ENCODE results near the gene ADGB. TPM values are rescaled to one million over a fixed set of nuclear protein-coding genes. Genes with fewer than 3 reads are reported as not detected.

Gene ADGB
- total RNA-seq, 1 experiment from 2014 or later = not detected

GRCh38 chr6:146595972-146596731 lies 2.6 kb upstream of the ADGB start:
- H2AFZ ChIP-seq (ENCODE audit: low read depth, low read length, poor library complexity, severe bottlenecking) = no peak overlapping the region
- no TSS peak for BruUV-seq (replicated peaks)

DNA sequence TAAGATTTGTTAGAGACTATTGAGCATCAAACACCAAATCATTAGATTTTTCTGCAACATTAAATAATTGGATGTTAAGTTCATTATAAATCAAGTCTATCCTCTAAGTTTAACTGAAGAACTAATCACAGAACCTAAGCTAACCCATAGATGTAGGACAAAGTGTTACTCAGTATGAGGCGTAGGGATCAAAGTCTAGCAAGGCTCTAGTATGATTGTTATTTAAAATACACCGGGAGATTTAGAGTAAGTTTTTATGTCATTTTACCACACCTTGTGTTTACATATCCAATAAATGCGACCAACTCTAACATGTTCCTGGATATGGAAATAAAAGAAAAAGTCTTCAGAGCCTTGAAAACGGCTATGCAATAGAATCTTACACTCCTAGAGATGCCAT lies 2.6 kb downstream of the ADGB start:
- Histone ChIP-seq H3K4me1 (ENCODE audit: control insufficient read depth in 1 of 2, insufficient read depth in 2 of 2, low read length in 2 of 2) (no peaks in the 10 kb centered on the region), H3K36me3 (ENCODE audit: control insufficient read depth in 1 of 2, insufficient read depth in 2 of 2, low read length in 2 of 2) (no peaks in the 10 kb centered on the region), H4K20me1 (ENCODE audit: insufficient read depth) (no peaks in the 10 kb centered on the region), H3K4me2 (ENCODE audit: low read length) (no peak overlapping the region), H2AFZ (ENCODE audit: low read depth, low read length, poor library complexity, severe bottlenecking) (no peak overlapping the region), H3K79me2 (ENCODE audit: insufficient read depth, low read length) (no peaks in the 10 kb centered on the region), H3K27ac (ENCODE audit: low read depth, low read length) (no peak overlapping the region), H3K4me3 (replicated peaks in 1 of 2; ENCODE audit: low read depth in 1 of 2, low read length in 2 of 2) (no peak overlapping the region), H3K9me2 (ENCODE audit: insufficient read depth) (no peaks in the 10 kb centered on the region), H3K27me3 (ENCODE audit: insufficient read depth, low read length) (peaks cover 4% of the 10 kb centered on the region; the same call in 1 of the 2 replicates), H3K9me3 (ENCODE audit: control insufficient read depth in 1 of 2, insufficient read depth in 1 of 2, low read depth in 1 of 2, low read length in 2 of 2) (no peaks in the 10 kb centered on the region), H3K9ac (ENCODE audit: low read length) (no peak overlapping the region)
- ChIA-PET RAD21 (ENCODE audit: low non-redundant PET in 1 of 2, low total read pairs in 2 of 2, uncharacterized antibody in 2 of 2, unreplicated experiment in 2 of 2) (no interaction called here), CTCF (no interaction called here), POLR2A (no interaction called here)
- no TSS peak for BruUV-seq (replicated peaks)
- intact Hi-C loops (cut with micrococcal nuclease) = no loop called here
- TF ChIP-seq ELF1 (IDR thresholded peaks at IDR 0.05; ENCODE audit: borderline replicate concordance, low read depth) (no peak), MAX (IDR thresholded peaks at IDR 0.05) (no peak), RAD21 (IDR thresholded peaks at IDR 0.05; ENCODE audit: low read depth) (no peak), TCF7L2 (IDR thresholded peaks at IDR 0.05; ENCODE audit: borderline replicate concordance, extremely low read depth, insufficient read depth, insufficient read length) (no peak), ZNF274 (IDR thresholded peaks at IDR 0.05; ENCODE audit: low read depth, low read length) (no peak), POLR2A (IDR thresholded peaks at IDR 0.05; ENCODE audit: borderline replicate concordance, extremely low read depth, insufficient read depth, insufficient read length) (no peak), SIN3A (IDR thresholded peaks at IDR 0.05; ENCODE audit: low read depth) (no peak), SRF (IDR thresholded peaks at IDR 0.05; ENCODE audit: low read depth) (no peak), SP1 (IDR thresholded peaks at IDR 0.05; ENCODE audit: low read depth) (no peak), CBX3 (IDR thresholded peaks at IDR 0.05; ENCODE audit: low read depth) (no peak), CEBPB (IDR thresholded peaks at IDR 0.05; ENCODE audit: low read depth) (no peak)
- TF ChIP-seq, protein P1, sequence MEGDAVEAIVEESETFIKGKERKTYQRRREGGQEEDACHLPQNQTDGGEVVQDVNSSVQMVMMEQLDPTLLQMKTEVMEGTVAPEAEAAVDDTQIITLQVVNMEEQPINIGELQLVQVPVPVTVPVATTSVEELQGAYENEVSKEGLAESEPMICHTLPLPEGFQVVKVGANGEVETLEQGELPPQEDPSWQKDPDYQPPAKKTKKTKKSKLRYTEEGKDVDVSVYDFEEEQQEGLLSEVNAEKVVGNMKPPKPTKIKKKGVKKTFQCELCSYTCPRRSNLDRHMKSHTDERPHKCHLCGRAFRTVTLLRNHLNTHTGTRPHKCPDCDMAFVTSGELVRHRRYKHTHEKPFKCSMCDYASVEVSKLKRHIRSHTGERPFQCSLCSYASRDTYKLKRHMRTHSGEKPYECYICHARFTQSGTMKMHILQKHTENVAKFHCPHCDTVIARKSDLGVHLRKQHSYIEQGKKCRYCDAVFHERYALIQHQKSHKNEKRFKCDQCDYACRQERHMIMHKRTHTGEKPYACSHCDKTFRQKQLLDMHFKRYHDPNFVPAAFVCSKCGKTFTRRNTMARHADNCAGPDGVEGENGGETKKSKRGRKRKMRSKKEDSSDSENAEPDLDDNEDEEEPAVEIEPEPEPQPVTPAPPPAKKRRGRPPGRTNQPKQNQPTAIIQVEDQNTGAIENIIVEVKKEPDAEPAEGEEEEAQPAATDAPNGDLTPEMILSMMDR (IDR thresholded peaks at IDR 0.05 in 2 of 3, conservative IDR thresholded peaks at IDR 0.05 in 1 of 3; ENCODE audit: borderline replicate concordance in 1 of 3, insufficient read depth in 1 of 3, low read depth in 2 of 3, low read length in 2 of 3) = no peak
- TF ChIP-seq, protein P2, sequence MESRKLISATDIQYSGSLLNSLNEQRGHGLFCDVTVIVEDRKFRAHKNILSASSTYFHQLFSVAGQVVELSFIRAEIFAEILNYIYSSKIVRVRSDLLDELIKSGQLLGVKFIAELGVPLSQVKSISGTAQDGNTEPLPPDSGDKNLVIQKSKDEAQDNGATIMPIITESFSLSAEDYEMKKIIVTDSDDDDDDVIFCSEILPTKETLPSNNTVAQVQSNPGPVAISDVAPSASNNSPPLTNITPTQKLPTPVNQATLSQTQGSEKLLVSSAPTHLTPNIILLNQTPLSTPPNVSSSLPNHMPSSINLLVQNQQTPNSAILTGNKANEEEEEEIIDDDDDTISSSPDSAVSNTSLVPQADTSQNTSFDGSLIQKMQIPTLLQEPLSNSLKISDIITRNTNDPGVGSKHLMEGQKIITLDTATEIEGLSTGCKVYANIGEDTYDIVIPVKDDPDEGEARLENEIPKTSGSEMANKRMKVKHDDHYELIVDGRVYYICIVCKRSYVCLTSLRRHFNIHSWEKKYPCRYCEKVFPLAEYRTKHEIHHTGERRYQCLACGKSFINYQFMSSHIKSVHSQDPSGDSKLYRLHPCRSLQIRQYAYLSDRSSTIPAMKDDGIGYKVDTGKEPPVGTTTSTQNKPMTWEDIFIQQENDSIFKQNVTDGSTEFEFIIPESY (IDR thresholded peaks at IDR 0.05; ENCODE audit: extremely low read depth, insufficient replicate concordance, low read length) = no peak
- ATAC-seq (no peak), DNase-seq (ENCODE audit: low read depth, low spot score) (no peak)

More at GRCh38 chr6:146595972-146596731, 2.6 kb upstream of the ADGB start:
- Histone ChIP-seq H3K9me2 (ENCODE audit: insufficient read depth) (no peaks in the 10 kb centered on the region), H3K4me1 (ENCODE audit: control insufficient read depth in 1 of 2, insufficient read depth in 2 of 2, low read length in 2 of 2) (no peaks in the 10 kb centered on the region), H3K27ac (ENCODE audit: low read depth, low read length) (no peak overlapping the region), H3K79me2 (ENCODE audit: insufficient read depth, low read length) (no peaks in the 10 kb centered on the region), H3K4me3 (replicated peaks in 1 of 2; ENCODE audit: low read depth in 1 of 2, low read length in 2 of 2) (no peak overlapping the region), H3K9ac (ENCODE audit: low read length) (no peak overlapping the region), H3K9me3 (ENCODE audit: control insufficient read depth in 1 of 2, insufficient read depth in 1 of 2, low read depth in 1 of 2, low read length in 2 of 2) (no peaks in the 10 kb centered on the region), H3K4me2 (ENCODE audit: low read length) (no peak overlapping the region), H4K20me1 (ENCODE audit: insufficient read depth) (no peaks in the 10 kb centered on the region), H3K36me3 (ENCODE audit: control insufficient read depth in 1 of 2, insufficient read depth in 2 of 2, low read length in 2 of 2) (no peaks in the 10 kb centered on the region), H3K27me3 (ENCODE audit: insufficient read depth, low read length) (peaks cover 4% of the 10 kb centered on the region; the same call in 1 of the 2 replicates)
- ChIA-PET RAD21 (ENCODE audit: low non-redundant PET in 1 of 2, low total read pairs in 2 of 2, uncharacterized antibody in 2 of 2, unreplicated experiment in 2 of 2) (no interaction called here), CTCF (no interaction called here), POLR2A (no interaction called here)
- ATAC-seq (no peak), DNase-seq (ENCODE audit: low read depth, low spot score) (no peak)
- TF ChIP-seq ZNF274 (IDR thresholded peaks at IDR 0.05; ENCODE audit: low read depth, low read length) (no peak), SP1 (IDR thresholded peaks at IDR 0.05; ENCODE audit: low read depth) (no peak)
- intact Hi-C loops (cut with micrococcal nuclease) = no loop called here

Data from HCT116 (cell line).